ENCODE measurements around the gene RPL39L. TPM values are rescaled to one million over a fixed set of nuclear protein-coding genes. Genes with fewer than 3 reads are reported as not detected.

The RPL39L gene
- total RNA-seq (1 to 10 TPM in 6 of 7 donors, under 1 TPM in 1; 0.99 to 7.5 (median 4.0) TPM), polyA plus RNA-seq (1 to 10 TPM; 6.9 to 8.5 TPM)
- long read RNA-seq, donor 1, partial matches to known transcripts: 0 of 1 reads
- long read RNA-seq, donor 1, other reads (novel, unspliced or antisense): 1 of 1 reads
- long read RNA-seq, donor 2, transcript RPL39L-201 (3 exons, 756 nt): major isoform, 60 of 60 reads
- long read RNA-seq, donor 2, partial matches to known transcripts: 0 of 60 reads
- long read RNA-seq, donor 2, other reads (novel, unspliced or antisense): 0 of 60 reads
- long read RNA-seq, donor 3, transcript RPL39L-201 (3 exons, 756 nt): major isoform, 6 of 7 reads
- long read RNA-seq, donor 3, partial matches to known transcripts: 0 of 7 reads
- long read RNA-seq, donor 3, other reads (novel, unspliced or antisense): 1 of 7 reads

DNA sequence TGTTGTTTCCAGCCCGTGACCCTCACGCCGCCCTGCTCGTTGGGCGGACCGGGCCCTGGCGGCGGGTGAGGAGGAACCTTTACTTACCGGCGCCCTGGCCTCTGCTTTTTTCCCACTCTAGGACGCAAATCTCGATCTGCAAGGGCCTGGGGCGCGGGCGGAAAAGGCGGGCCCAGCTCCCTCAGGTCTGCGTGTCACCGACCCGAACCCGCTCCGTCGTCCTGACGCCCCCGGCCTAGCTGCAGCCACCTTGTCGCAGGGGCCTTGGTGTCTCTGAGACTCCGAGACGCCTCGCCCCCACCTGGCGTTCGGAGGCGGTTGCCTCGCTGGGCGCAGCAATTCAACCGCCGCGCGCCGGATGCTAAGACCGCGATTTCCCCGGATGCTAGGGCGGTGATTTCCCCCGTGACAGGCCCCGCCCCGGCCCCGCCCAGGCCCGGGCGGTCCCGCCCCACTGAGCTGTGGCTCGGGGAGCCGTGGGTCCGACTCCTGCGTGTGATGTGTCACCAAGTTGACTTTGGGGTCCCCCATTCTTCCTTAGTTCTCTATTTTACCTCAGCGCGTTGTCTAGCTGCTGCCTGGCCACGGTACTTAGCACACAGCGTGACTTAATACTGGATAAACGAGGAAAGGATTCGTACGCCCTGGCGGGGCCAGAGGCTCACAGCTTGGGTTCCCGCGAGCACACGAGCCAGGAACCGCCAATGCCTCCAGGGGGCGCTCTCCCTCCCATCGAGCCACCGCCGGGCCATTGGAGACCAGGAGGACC lies at the start of gene RPL39L:
Gene RPL39L (minus strand): TSS at position 371 of the 769 bp plus-strand sequence. CDS start 18,196 bp downstream, outside the sequence.
- peak; percentile 50 to 82 (median 56) for DNase-seq
- intact Hi-C loops (cut with DNase I): no loop called here
- H3K36me3 ChIP-seq: no peaks in the 10 kb centered on the region
- peak within 1 kb of the TSS; percentile 41 for H3K4me3 ChIP-seq
- no peaks in the 10 kb centered on the region for H3K9me3 ChIP-seq
- no peaks in the 10 kb centered on the region for H3K27me3 ChIP-seq
- TF ChIP-seq POLR2A (IDR thresholded peaks at IDR 0.05) (no peak), EP300 (IDR thresholded peaks at IDR 0.05) (no peak)
- TF ChIP-seq, protein P1, sequence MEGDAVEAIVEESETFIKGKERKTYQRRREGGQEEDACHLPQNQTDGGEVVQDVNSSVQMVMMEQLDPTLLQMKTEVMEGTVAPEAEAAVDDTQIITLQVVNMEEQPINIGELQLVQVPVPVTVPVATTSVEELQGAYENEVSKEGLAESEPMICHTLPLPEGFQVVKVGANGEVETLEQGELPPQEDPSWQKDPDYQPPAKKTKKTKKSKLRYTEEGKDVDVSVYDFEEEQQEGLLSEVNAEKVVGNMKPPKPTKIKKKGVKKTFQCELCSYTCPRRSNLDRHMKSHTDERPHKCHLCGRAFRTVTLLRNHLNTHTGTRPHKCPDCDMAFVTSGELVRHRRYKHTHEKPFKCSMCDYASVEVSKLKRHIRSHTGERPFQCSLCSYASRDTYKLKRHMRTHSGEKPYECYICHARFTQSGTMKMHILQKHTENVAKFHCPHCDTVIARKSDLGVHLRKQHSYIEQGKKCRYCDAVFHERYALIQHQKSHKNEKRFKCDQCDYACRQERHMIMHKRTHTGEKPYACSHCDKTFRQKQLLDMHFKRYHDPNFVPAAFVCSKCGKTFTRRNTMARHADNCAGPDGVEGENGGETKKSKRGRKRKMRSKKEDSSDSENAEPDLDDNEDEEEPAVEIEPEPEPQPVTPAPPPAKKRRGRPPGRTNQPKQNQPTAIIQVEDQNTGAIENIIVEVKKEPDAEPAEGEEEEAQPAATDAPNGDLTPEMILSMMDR (IDR thresholded peaks at IDR 0.05): peak in 1 of 3 donors; percentile 28
- H3K27ac ChIP-seq: no peak within 1 kb of the TSS
- WGBS, 3 donors: 1 to 3% (median 1%) methylated on average over 58 to 69 of the region's 69 CpGs
- no peaks in the 10 kb centered on the region for H3K4me1 ChIP-seq (ENCODE audit: insufficient read depth)

DNA sequence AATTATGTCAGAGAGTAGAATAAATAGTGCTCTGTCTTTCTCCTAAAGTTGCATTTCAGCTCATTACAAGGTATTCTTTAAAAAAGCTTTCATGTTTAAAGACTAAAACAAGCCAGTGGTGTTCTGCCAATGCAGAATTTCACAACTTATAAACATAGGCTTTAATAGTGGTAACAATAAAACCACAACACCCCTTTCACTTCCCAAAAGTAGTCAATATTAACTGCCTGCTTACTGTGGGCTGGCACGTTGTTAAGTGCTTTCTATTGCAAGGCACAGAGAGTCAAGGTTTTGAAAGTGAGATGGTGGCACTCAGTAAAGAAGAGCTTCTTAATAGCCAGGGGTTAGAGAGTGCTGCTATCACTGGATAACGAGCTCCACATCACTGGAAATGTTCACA lies 49.6 kb upstream of the RPL39L start:
- Histone ChIP-seq H3K4me1 (ENCODE audit: insufficient read depth) (peaks cover 5% of the 10 kb centered on the region), H3K9me3 (no peaks in the 10 kb centered on the region), H3K36me3 (no peaks in the 10 kb centered on the region), H3K4me3 (no peak overlapping the region), H3K27ac (no peak overlapping the region), H3K27me3 (no peaks in the 10 kb centered on the region)
- WGBS, 3 donors: 8 to 17% (median 15%) methylated on average over 2 of the region's 2 CpGs
- DNase-seq: no peak
- TF ChIP-seq POLR2A (IDR thresholded peaks at IDR 0.05) (no peak), EP300 (IDR thresholded peaks at IDR 0.05) (no peak)
- TF ChIP-seq, protein P1 (IDR thresholded peaks at IDR 0.05): no peak
- intact Hi-C loops (cut with DNase I): no loop called here

DNA sequence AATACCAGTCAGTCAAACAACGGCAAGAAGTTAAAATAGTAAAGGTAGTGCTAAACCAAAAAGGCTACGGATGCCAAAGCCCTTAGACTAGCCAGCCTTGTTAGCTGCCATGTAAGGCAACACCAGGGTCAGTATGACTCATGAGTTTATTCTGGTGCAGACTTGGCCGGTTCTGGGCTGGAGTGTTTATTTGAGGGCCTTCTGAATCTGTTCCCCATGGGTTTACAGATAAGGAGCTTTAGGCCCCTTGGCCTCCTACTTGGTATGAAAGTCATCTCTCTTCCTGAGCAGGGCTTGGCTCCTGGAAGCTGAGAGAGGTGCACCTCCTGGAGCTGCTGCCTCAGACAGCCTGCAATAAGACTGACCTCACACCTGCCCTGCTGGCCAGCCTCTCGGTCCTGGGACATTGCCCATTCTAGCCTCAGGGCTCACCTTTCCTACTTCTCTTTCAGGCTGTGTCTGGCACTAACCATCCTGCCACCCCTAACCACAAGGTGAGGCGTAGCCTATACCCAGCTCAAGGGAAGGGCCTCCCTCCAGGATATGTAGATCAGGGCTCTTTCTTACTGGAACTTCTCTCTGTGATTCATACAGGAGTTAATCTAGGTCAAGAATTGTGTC lies 47.6 kb upstream of the RPL39L start:
- DNase-seq: peak in 3 of 5 donors; percentile 23 to 49 (median 25)
- Histone ChIP-seq H3K9me3 (no peaks in the 10 kb centered on the region), H3K4me3 (no peak overlapping the region), H3K36me3 (no peaks in the 10 kb centered on the region), H3K27ac (no peak overlapping the region), H3K27me3 (no peaks in the 10 kb centered on the region), H3K4me1 (ENCODE audit: insufficient read depth) (peaks cover 5% of the 10 kb centered on the region)
- TF ChIP-seq, protein P1 (IDR thresholded peaks at IDR 0.05): no peak
- TF ChIP-seq POLR2A (IDR thresholded peaks at IDR 0.05): no peak
- no peak for TF ChIP-seq EP300 (IDR thresholded peaks at IDR 0.05)
- WGBS, 3 donors: 34 to 39% (median 36%) methylated on average over 5 of the region's 5 CpGs
- intact Hi-C loops (cut with DNase I): no loop called here

DNA sequence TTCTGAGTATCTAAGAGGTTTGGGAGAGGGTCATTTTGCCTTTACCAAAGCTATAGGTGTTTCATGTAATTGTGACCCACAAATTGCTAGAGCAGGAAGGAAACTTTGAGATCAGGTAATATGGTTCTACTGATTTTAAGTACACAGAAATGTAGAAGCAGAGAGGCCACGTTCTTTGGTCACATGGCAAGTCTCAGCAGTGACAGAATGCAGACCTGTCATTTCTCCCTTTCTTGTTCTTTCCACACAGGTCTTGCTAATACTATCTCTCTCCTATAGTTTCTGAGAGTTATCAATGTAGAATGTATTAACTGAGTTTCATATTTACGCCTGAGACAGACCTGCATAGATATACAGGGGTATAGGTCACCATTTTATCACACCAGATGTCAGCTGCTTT lies 47.1 kb upstream of the RPL39L start:
- Histone ChIP-seq H3K4me3 (no peak overlapping the region), H3K9me3 (no peaks in the 10 kb centered on the region), H3K27me3 (no peaks in the 10 kb centered on the region), H3K4me1 (ENCODE audit: insufficient read depth) (peaks cover 5% of the 10 kb centered on the region), H3K36me3 (no peaks in the 10 kb centered on the region), H3K27ac (no peak overlapping the region)
- intact Hi-C loops (cut with DNase I): no loop called here
- TF ChIP-seq POLR2A (IDR thresholded peaks at IDR 0.05): no peak
- TF ChIP-seq, protein P1 (IDR thresholded peaks at IDR 0.05): no peak
- TF ChIP-seq EP300 (IDR thresholded peaks at IDR 0.05): no peak
- 50 to 69% (median 68%) methylated on average over 2 of the region's 2 CpGs for WGBS, 3 donors
- DNase-seq: no peak
